ENCODE measurements around the gene IQGAP2.

Gene IQGAP2

GRCh38 chr5:76415855-76416254, 12.8 kb downstream of the IQGAP2 start:
- Histone ChIP-seq H3K9me3 (ENCODE audit: insufficient read depth, low read depth, low read length) (no peaks in the 10 kb centered on the region), H3K36me3 (ENCODE audit: insufficient read depth, low read length) (no peaks in the 10 kb centered on the region), H2AFZ (ENCODE audit: low read length) (no peak overlapping the region), H3K9ac (ENCODE audit: low read depth, low read length, poor library complexity, severe bottlenecking) (no peak overlapping the region), H3K4me3 (ENCODE audit: low read length, poor library complexity, severe bottlenecking) (no peak overlapping the region), H3K4me1 (ENCODE audit: insufficient read depth, low read length, poor library complexity, severe bottlenecking) (peaks cover 32% of the 10 kb centered on the region), H3K9me2 (replicated peaks; ENCODE audit: low read depth, low read length) (no peaks in the 10 kb centered on the region), H3K27me3 (ENCODE audit: insufficient read depth, low read length, poor library complexity, severe bottlenecking) (no peaks in the 10 kb centered on the region), H3F3A (ENCODE audit: low read depth) (no peaks in the 10 kb centered on the region), H4K20me1 (ENCODE audit: insufficient read depth, low read length, poor library complexity, severe bottlenecking) (peaks cover 20% of the 10 kb centered on the region), H3K79me2 (ENCODE audit: insufficient read depth, low read length) (peaks cover 94% of the 10 kb centered on the region), H3K4me2 (ENCODE audit: low read depth, low read length, poor library complexity, severe bottlenecking) (no peak overlapping the region)
- TF ChIP-seq, protein P1, sequence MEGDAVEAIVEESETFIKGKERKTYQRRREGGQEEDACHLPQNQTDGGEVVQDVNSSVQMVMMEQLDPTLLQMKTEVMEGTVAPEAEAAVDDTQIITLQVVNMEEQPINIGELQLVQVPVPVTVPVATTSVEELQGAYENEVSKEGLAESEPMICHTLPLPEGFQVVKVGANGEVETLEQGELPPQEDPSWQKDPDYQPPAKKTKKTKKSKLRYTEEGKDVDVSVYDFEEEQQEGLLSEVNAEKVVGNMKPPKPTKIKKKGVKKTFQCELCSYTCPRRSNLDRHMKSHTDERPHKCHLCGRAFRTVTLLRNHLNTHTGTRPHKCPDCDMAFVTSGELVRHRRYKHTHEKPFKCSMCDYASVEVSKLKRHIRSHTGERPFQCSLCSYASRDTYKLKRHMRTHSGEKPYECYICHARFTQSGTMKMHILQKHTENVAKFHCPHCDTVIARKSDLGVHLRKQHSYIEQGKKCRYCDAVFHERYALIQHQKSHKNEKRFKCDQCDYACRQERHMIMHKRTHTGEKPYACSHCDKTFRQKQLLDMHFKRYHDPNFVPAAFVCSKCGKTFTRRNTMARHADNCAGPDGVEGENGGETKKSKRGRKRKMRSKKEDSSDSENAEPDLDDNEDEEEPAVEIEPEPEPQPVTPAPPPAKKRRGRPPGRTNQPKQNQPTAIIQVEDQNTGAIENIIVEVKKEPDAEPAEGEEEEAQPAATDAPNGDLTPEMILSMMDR (conservative IDR thresholded peaks at IDR 0.05; ENCODE audit: low read length): no peak
- no peak for TF ChIP-seq EZH2phosphoT487 (IDR thresholded peaks at IDR 0.05; ENCODE audit: borderline replicate concordance)

GRCh38 chr5:76419597-76420298, 16.7 kb downstream of the IQGAP2 start:
- H3K9me2 ChIP-seq (replicated peaks; ENCODE audit: low read depth, low read length): no peaks in the 10 kb centered on the region
- peaks cover 16% of the 10 kb centered on the region for H3K4me1 ChIP-seq (ENCODE audit: insufficient read depth, low read length, poor library complexity, severe bottlenecking)
- no peak overlapping the region for H2AFZ ChIP-seq (ENCODE audit: low read length)
- TF ChIP-seq EZH2phosphoT487 (IDR thresholded peaks at IDR 0.05; ENCODE audit: borderline replicate concordance): no peak
- TF ChIP-seq, protein P1 (conservative IDR thresholded peaks at IDR 0.05; ENCODE audit: low read length): no peak
- H3K4me2 ChIP-seq (ENCODE audit: low read depth, low read length, poor library complexity, severe bottlenecking): no peak overlapping the region
- H3K27me3 ChIP-seq (ENCODE audit: insufficient read depth, low read length, poor library complexity, severe bottlenecking): no peaks in the 10 kb centered on the region
- H3K36me3 ChIP-seq (ENCODE audit: insufficient read depth, low read length): no peaks in the 10 kb centered on the region
- peaks cover 92% of the 10 kb centered on the region for H3K79me2 ChIP-seq (ENCODE audit: insufficient read depth, low read length)
- no peak overlapping the region for H3K9ac ChIP-seq (ENCODE audit: low read depth, low read length, poor library complexity, severe bottlenecking)
- no peaks in the 10 kb centered on the region for H3K9me3 ChIP-seq (ENCODE audit: insufficient read depth, low read depth, low read length)
- H4K20me1 ChIP-seq (ENCODE audit: insufficient read depth, low read length, poor library complexity, severe bottlenecking): peaks cover 9% of the 10 kb centered on the region
- no peaks in the 10 kb centered on the region for H3F3A ChIP-seq (ENCODE audit: low read depth)
- H3K4me3 ChIP-seq (ENCODE audit: low read length, poor library complexity, severe bottlenecking): no peak overlapping the region

DNA sequence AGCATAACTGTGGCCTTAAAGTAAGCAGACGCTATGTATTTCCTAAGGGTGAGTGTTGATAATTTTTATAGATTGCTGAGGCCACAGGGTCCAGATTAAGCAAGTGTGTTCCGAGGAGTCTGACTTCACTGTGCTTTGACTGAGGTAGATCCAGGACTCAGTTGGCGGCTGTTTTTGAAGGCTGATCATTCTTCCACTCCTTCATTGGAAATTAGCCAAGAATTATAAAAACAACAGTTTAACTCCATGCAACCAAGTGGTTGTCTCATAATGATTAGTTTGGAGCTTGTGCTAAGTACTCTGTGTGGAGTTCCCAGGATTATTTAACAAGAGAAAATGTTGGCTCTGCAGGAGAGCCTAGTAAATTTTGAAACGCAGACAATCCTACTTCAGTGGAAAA, 19.1 kb downstream of the IQGAP2 start:
- no peak overlapping the region for H3K4me2 ChIP-seq (ENCODE audit: low read depth, low read length, poor library complexity, severe bottlenecking)

More for the DNA sequence above, 19.1 kb downstream of the IQGAP2 start:
- Histone ChIP-seq H2AFZ (ENCODE audit: low read length) (no peak overlapping the region), H3K79me2 (ENCODE audit: insufficient read depth, low read length) (peaks cover 88% of the 10 kb centered on the region), H3F3A (ENCODE audit: low read depth) (no peaks in the 10 kb centered on the region), H3K9ac (ENCODE audit: low read depth, low read length, poor library complexity, severe bottlenecking) (no peak overlapping the region), H3K9me2 (replicated peaks; ENCODE audit: low read depth, low read length) (no peaks in the 10 kb centered on the region), H3K9me3 (ENCODE audit: insufficient read depth, low read depth, low read length) (no peaks in the 10 kb centered on the region), H3K27me3 (ENCODE audit: insufficient read depth, low read length, poor library complexity, severe bottlenecking) (no peaks in the 10 kb centered on the region), H3K36me3 (ENCODE audit: insufficient read depth, low read length) (no peaks in the 10 kb centered on the region), H3K4me3 (ENCODE audit: low read length, poor library complexity, severe bottlenecking) (no peak overlapping the region), H4K20me1 (ENCODE audit: insufficient read depth, low read length, poor library complexity, severe bottlenecking) (peaks cover 6% of the 10 kb centered on the region), H3K4me1 (ENCODE audit: insufficient read depth, low read length, poor library complexity, severe bottlenecking) (peaks cover 38% of the 10 kb centered on the region)
- TF ChIP-seq, protein P1 (conservative IDR thresholded peaks at IDR 0.05; ENCODE audit: low read length): no peak
- no peak for TF ChIP-seq EZH2phosphoT487 (IDR thresholded peaks at IDR 0.05; ENCODE audit: borderline replicate concordance)
